Trophoblast cell (in vitro differentiated cells and primary cell): ENCODE data around the gene TSEN54.

Experiments
- DNase-seq, 2 donors: peaks; one replicate each; pipeline ENCODE4 v3.0.0-alpha.2; 2016
- H2AFZ ChIP-seq: 2 replicates; pipeline ENCODE4 v1.6.1; 2013; ENCODE audit warnings: low read length, moderate library complexity, mild to moderate bottlenecking; ENCODE audit not compliant: insufficient read depth, poor library complexity
- H2AK5ac ChIP-seq: 2 replicates; pipeline ENCODE4 v1.6.1; 2013; ENCODE audit warnings: mild to moderate bottlenecking, low read length
- H2BK120ac ChIP-seq: 2 replicates; pipeline ENCODE4 v1.6.1; 2013; ENCODE audit warnings: low read length, mild to moderate bottlenecking, moderate library complexity; ENCODE audit not compliant: insufficient read depth, poor library complexity
- H2BK12ac ChIP-seq: 2 replicates; pipeline ENCODE4 v1.6.1; 2013; ENCODE audit warnings: mild to moderate bottlenecking, low read length, moderate library complexity
- H2BK5ac ChIP-seq: 2 replicates; pipeline ENCODE4 v1.6.1; 2013; ENCODE audit warnings: low read length, low read depth, moderate library complexity, mild to moderate bottlenecking; ENCODE audit not compliant: poor library complexity
- H3K14ac ChIP-seq: 2 replicates; pipeline ENCODE4 v1.6.1; 2013; ENCODE audit warnings: mild to moderate bottlenecking, low read length
- H3K18ac ChIP-seq: 2 replicates; pipeline ENCODE4 v1.6.1; 2013; ENCODE audit warnings: mild to moderate bottlenecking, low read length
- H3K23ac ChIP-seq: 2 replicates; pipeline ENCODE4 v1.6.1; 2013; ENCODE audit warnings: low read length
- H3K27ac ChIP-seq: 2 replicates; pipeline ENCODE4 v1.5.1; 2013; ENCODE audit warnings: low read depth, mild to moderate bottlenecking, inconsistent platforms, low read length, moderate library complexity
- H3K27me3 ChIP-seq: 2 replicates; pipeline ENCODE4 v1.6.1; 2013; ENCODE audit warnings: inconsistent platforms, mild to moderate bottlenecking, low read length, moderate library complexity; ENCODE audit not compliant: insufficient read depth
- H3K36me3 ChIP-seq, 2 experiments: 1 replicate in 1 of 2; 2 replicates in 1 of 2; pipeline ENCODE4 v1.6.1; 2013; ENCODE audit warnings: low read length in 2 of 2, mild to moderate bottlenecking in 2 of 2, moderate library complexity in 1 of 2; ENCODE audit not compliant: insufficient read depth in 2 of 2, control insufficient read depth in 1 of 2
- H3K4ac ChIP-seq: 2 replicates; pipeline ENCODE4 v1.6.1; 2013; ENCODE audit warnings: low read depth, mild to moderate bottlenecking, low read length, moderate library complexity
- H3K4me1 ChIP-seq, 2 experiments: 1 replicate in 1 of 2; 2 replicates in 1 of 2; pipeline ENCODE4 v1.6.1; 2013; ENCODE audit warnings: low read length in 2 of 2, mild to moderate bottlenecking in 2 of 2, moderate library complexity in 1 of 2; ENCODE audit not compliant: insufficient read depth in 2 of 2, control insufficient read depth in 1 of 2
- H3K4me2 ChIP-seq: 2 replicates; pipeline ENCODE4 v1.6.1; 2013; ENCODE audit warnings: inconsistent platforms, mild to moderate bottlenecking, low read length, moderate library complexity
- H3K4me3 ChIP-seq: 2 replicates; pipeline ENCODE4 v1.5.1; 2013; ENCODE audit warnings: mild to moderate bottlenecking, low read depth, low read length, inconsistent platforms
- H3K79me1 ChIP-seq: one replicate; pipeline ENCODE4 v1.6.1; 2013; ENCODE audit warnings: low read length
- H3K79me2 ChIP-seq: 2 replicates; pipeline ENCODE4 v1.6.1; 2013; ENCODE audit warnings: low read length, mild to moderate bottlenecking; ENCODE audit not compliant: control insufficient read depth, insufficient read depth, poor library complexity
- H3K9ac ChIP-seq: 2 replicates; pipeline ENCODE4 v1.6.1; 2013; ENCODE audit warnings: mild to moderate bottlenecking, low read length
- H3K9me3 ChIP-seq: 2 replicates; pipeline ENCODE4 v1.6.1; 2013; ENCODE audit warnings: low read depth, mild to moderate bottlenecking, control low read depth, inconsistent platforms, low read length; ENCODE audit not compliant: insufficient read depth
- H4K12ac ChIP-seq: 2 replicates; pipeline ENCODE4 v1.6.1; 2013; ENCODE audit warnings: low read depth, mild to moderate bottlenecking, low read length, moderate library complexity
- H4K8ac ChIP-seq: 2 replicates; pipeline ENCODE4 v1.6.1; 2013; ENCODE audit warnings: low read depth, mild to moderate bottlenecking, low read length, moderate library complexity
- H4K91ac ChIP-seq: one replicate; pipeline ENCODE4 v1.6.1; 2013; ENCODE audit warnings: low read depth, mild to moderate bottlenecking, low read length, moderate library complexity
- WGBS: extraction: QIAGEN DNeasy Blood & Tissue Kit; methylation state at CpG from one replicate; pipeline ENCODE4 v1.1.7; 2013; ENCODE audit warnings: missing lambda C conversion rate; ENCODE audit not compliant: insufficient read length, insufficient coverage; ENCODE audit errors: extremely low coverage; 5-methylcytosine and 5-hydroxymethylcytosine counted together

Gene TSEN54

GRCh38 chr17:75508931-75509361 is 7.4 kb upstream of the TSEN54 start:
- no peaks in the 10 kb centered on the region for H3K9me3 ChIP-seq
- H3K79me2 ChIP-seq: no peaks in the 10 kb centered on the region
- no peak overlapping the region for H3K18ac ChIP-seq
- peaks cover under 1 to 1% of the 10 kb centered on the region in 2 experiments for H3K4me1 ChIP-seq
- H3K36me3 ChIP-seq: peaks cover 39 to 59% of the 10 kb centered on the region in 2 experiments
- H2AK5ac ChIP-seq: no peak overlapping the region
- H2AFZ ChIP-seq: no peak overlapping the region
- no peak overlapping the region for H2BK5ac ChIP-seq
- H3K27me3 ChIP-seq: no peaks in the 10 kb centered on the region
- H3K27ac ChIP-seq: no peak overlapping the region
- no peak overlapping the region for H3K4ac ChIP-seq
- no peak overlapping the region for H3K9ac ChIP-seq
- no peak overlapping the region for H3K14ac ChIP-seq
- no peaks in the 10 kb centered on the region for H3K79me1 ChIP-seq
- H4K8ac ChIP-seq: no peak overlapping the region
- no peak for DNase-seq
- no peak overlapping the region for H2BK120ac ChIP-seq
- no peak overlapping the region for H4K91ac ChIP-seq
- no peak overlapping the region for H3K23ac ChIP-seq
- no peak overlapping the region for H3K4me2 ChIP-seq
- no CpG with 5 or more reads among the region's 5 CpGs for WGBS
- no peak overlapping the region for H2BK12ac ChIP-seq
- no peak overlapping the region for H3K4me3 ChIP-seq
- H4K12ac ChIP-seq: no peak overlapping the region

- Histone ChIP-seq H3K4me3 (no peak overlapping the region), H3K4me2 (no peak overlapping the region), H4K12ac (no peak overlapping the region), H2BK5ac (no peak overlapping the region), H3K14ac (no peak overlapping the region), H2AFZ (no peak overlapping the region), H3K79me1 (no peaks in the 10 kb centered on the region), H4K8ac (no peak overlapping the region), H3K9ac (no peak overlapping the region), H2AK5ac (no peak overlapping the region), H3K23ac (peak overlapping the region; percentile 44), H3K9me3 (no peaks in the 10 kb centered on the region), H3K18ac (no peak overlapping the region), H3K4me1 (peaks cover 8 to 9% of the 10 kb centered on the region in 2 experiments), H4K91ac (no peak overlapping the region), H2BK120ac (no peak overlapping the region), H3K27ac (no peak overlapping the region), H3K4ac (no peak overlapping the region), H3K79me2 (peaks cover 2% of the 10 kb centered on the region), H3K36me3 (peaks cover 32 to 52% of the 10 kb centered on the region in 2 experiments), H3K27me3 (no peaks in the 10 kb centered on the region), H2BK12ac (no peak overlapping the region)
- DNase-seq: no peak
- WGBS: no CpG with 5 or more reads among the region's 19 CpGs
Measured at GRCh38 chr17:75509528-75510258, 6.6 kb upstream of the TSEN54 start.

GRCh38 chr17:75511270-75511609 is 5.1 kb upstream of the TSEN54 start:
- WGBS: no CpG with 5 or more reads among the region's 4 CpGs
- DNase-seq: no peak
- no peak overlapping the region for H2BK12ac ChIP-seq
- H3K79me1 ChIP-seq: peaks cover 5% of the 10 kb centered on the region
- H2AK5ac ChIP-seq: no peak overlapping the region
- H4K8ac ChIP-seq: no peak overlapping the region
- H2BK120ac ChIP-seq: no peak overlapping the region
- no peak overlapping the region for H2BK5ac ChIP-seq
- no peaks in the 10 kb centered on the region for H3K27me3 ChIP-seq
- peaks cover 9% of the 10 kb centered on the region in 2 experiments for H3K4me1 ChIP-seq
- H3K4me2 ChIP-seq: no peak overlapping the region
- H3K14ac ChIP-seq: no peak overlapping the region
- no peak overlapping the region for H4K91ac ChIP-seq
- peaks cover 19 to 38% of the 10 kb centered on the region in 2 experiments for H3K36me3 ChIP-seq
- H3K9ac ChIP-seq: no peak overlapping the region
- H3K27ac ChIP-seq: no peak overlapping the region
- no peak overlapping the region for H3K18ac ChIP-seq
- H4K12ac ChIP-seq: no peak overlapping the region
- H3K9me3 ChIP-seq: no peaks in the 10 kb centered on the region
- H3K4ac ChIP-seq: no peak overlapping the region
- no peak overlapping the region for H2AFZ ChIP-seq
- H3K4me3 ChIP-seq: no peak overlapping the region
- no peak overlapping the region for H3K23ac ChIP-seq
- peaks cover 8% of the 10 kb centered on the region for H3K79me2 ChIP-seq

GRCh38 chr17:75511610-75512575 is 4.4 kb upstream of the TSEN54 start:
- H2BK12ac ChIP-seq: no peak overlapping the region
- H3K23ac ChIP-seq: no peak overlapping the region
- peaks cover 9% of the 10 kb centered on the region for H3K79me1 ChIP-seq
- no peak overlapping the region for H3K4ac ChIP-seq
- H3K18ac ChIP-seq: no peak overlapping the region
- H3K14ac ChIP-seq: no peak overlapping the region
- H2BK5ac ChIP-seq: no peak overlapping the region
- H2BK120ac ChIP-seq: no peak overlapping the region
- H4K8ac ChIP-seq: no peak overlapping the region
- H3K79me2 ChIP-seq: peaks cover 9% of the 10 kb centered on the region
- no peak for DNase-seq
- H2AFZ ChIP-seq: no peak overlapping the region
- no peak overlapping the region for H2AK5ac ChIP-seq
- no peak overlapping the region for H4K12ac ChIP-seq
- no peaks in the 10 kb centered on the region for H3K27me3 ChIP-seq
- H3K36me3 ChIP-seq: peaks cover 13 to 31% of the 10 kb centered on the region in 2 experiments
- no peak overlapping the region for H4K91ac ChIP-seq
- H3K4me1 ChIP-seq: peaks cover 9 to 10% of the 10 kb centered on the region in 2 experiments
- no peak overlapping the region for H3K4me3 ChIP-seq
- H3K27ac ChIP-seq: no peak overlapping the region
- H3K9ac ChIP-seq: no peak overlapping the region
- H3K4me2 ChIP-seq: no peak overlapping the region
- H3K9me3 ChIP-seq: no peaks in the 10 kb centered on the region
- no CpG with 5 or more reads among the region's 13 CpGs for WGBS
